PC-9 (cell line): ENCODE results near the gene BANF2.

Source experiments
- CTCF ChIP-seq: fragments of 200-600 bp; sonication (generic); conservative IDR thresholded peaks from 2 replicates; pipeline ENCODE4 v1.6.1; 2017; ENCODE audit warnings: mixed run types, antibody characterized with exemption, mild to moderate bottlenecking, moderate library complexity
- EZH2 ChIP-seq: fragments of 200-600 bp; sonication (generic); IDR thresholded peaks from 2 replicates; pipeline ENCODE4 v1.8.0; 2017; ENCODE audit warnings: antibody characterized with exemption, low read depth

- TF ChIP-seq CTCF (no peak), EZH2 (no peak)
Observed at GRCh38 chr20:17709361-17710293, 9.9 kb downstream of the BANF2 start.
